Neuronal stem cell (in vitro differentiated cells): ENCODE data around the gene STT3B.

ENCODE experiments used
- DNase-seq: peaks from one replicate; pipeline ENCODE4 v3.0.0-alpha.2; 2013; ENCODE audit warnings: low spot score
- H2AFZ ChIP-seq: one replicate; pipeline ENCODE4 v1.6.1; 2013; ENCODE audit warnings: mild to moderate bottlenecking, low read length, inconsistent platforms
- H2AK5ac ChIP-seq: 2 replicates; pipeline ENCODE4 v1.6.1; 2013; ENCODE audit warnings: low read depth, mild to moderate bottlenecking, inconsistent platforms, low read length, moderate library complexity, mixed read lengths
- H2BK120ac ChIP-seq: 2 replicates; pipeline ENCODE4 v1.6.1; 2013; ENCODE audit warnings: low read depth, mild to moderate bottlenecking, inconsistent platforms, low read length, moderate library complexity, mixed read lengths
- H2BK12ac ChIP-seq: one replicate; pipeline ENCODE4 v1.6.1; 2013; ENCODE audit warnings: low read length, inconsistent platforms
- H2BK15ac ChIP-seq: 2 replicates; pipeline ENCODE4 v1.6.1; 2013; ENCODE audit warnings: mild to moderate bottlenecking, low read length, inconsistent platforms, mixed read lengths
- H2BK5ac ChIP-seq: one replicate; pipeline ENCODE4 v1.6.1; 2013; ENCODE audit warnings: inconsistent platforms, mild to moderate bottlenecking, low read length, moderate library complexity
- H3K14ac ChIP-seq: one replicate; pipeline ENCODE4 v1.6.1; 2013; ENCODE audit warnings: low read length, inconsistent platforms
- H3K18ac ChIP-seq: 2 replicates; pipeline ENCODE4 v1.6.1; 2013; ENCODE audit warnings: low read length, inconsistent platforms
- H3K23ac ChIP-seq: 2 replicates; pipeline ENCODE4 v1.6.1; 2013; ENCODE audit warnings: low read depth, mild to moderate bottlenecking, mixed read lengths, low read length, inconsistent platforms; ENCODE audit not compliant: poor library complexity
- H3K27ac ChIP-seq: replicated peaks from 3 replicates; pipeline ENCODE4 v1.5.1; 2013; ENCODE audit warnings: low read length, inconsistent platforms
- H3K27me3 ChIP-seq, 3 experiments: 2 replicates each; pipeline ENCODE4 v1.6.1; 2013; ENCODE audit warnings: low read length in 3 of 3, mild to moderate bottlenecking in 2 of 3, inconsistent platforms in 1 of 3, low read depth in 1 of 3, mixed read lengths in 1 of 3, moderate library complexity in 1 of 3; ENCODE audit not compliant: control insufficient read depth in 3 of 3, insufficient read depth in 3 of 3
- H3K36me3 ChIP-seq, 2 donors: replicated peaks in 1 of 2; 2 replicates each; pipeline ENCODE4 v1.6.1; 2013; ENCODE audit warnings: low read length in 2 of 2; ENCODE audit not compliant: control insufficient read depth in 2 of 2, insufficient read depth in 2 of 2
- H3K4ac ChIP-seq: 2 replicates; pipeline ENCODE4 v1.6.1; 2013; ENCODE audit warnings: inconsistent platforms, mild to moderate bottlenecking, low read length, moderate library complexity
- H3K4me1 ChIP-seq, 2 donors: 1 replicate in 1 of 2; 2 replicates in 1 of 2; pipeline ENCODE4 v1.6.1; 2013; ENCODE audit warnings: low read length in 2 of 2, low read depth in 1 of 2; ENCODE audit not compliant: control insufficient read depth in 2 of 2, insufficient read depth in 1 of 2
- H3K4me2 ChIP-seq: one replicate; pipeline ENCODE4 v1.6.1; 2013; ENCODE audit warnings: mild to moderate bottlenecking, low read length, inconsistent platforms; ENCODE audit not compliant: insufficient read depth, poor library complexity, severe bottlenecking
- H3K4me3 ChIP-seq, 2 donors: 2 replicates each; pipeline ENCODE4 v1.5.1; 2013; ENCODE audit warnings: low read length in 2 of 2, mild to moderate bottlenecking in 2 of 2, inconsistent platforms in 1 of 2, moderate library complexity in 1 of 2
- H3K79me1 ChIP-seq: one replicate; pipeline ENCODE4 v1.6.1; 2013; ENCODE audit warnings: low read depth, mild to moderate bottlenecking, inconsistent platforms, low read length, moderate library complexity
- H3K9ac ChIP-seq: one replicate; pipeline ENCODE4 v1.6.1; 2013; ENCODE audit warnings: mild to moderate bottlenecking, low read depth, low read length, inconsistent platforms; ENCODE audit not compliant: poor library complexity
- H3K9me3 ChIP-seq, 2 donors: replicated peaks in 1 of 2; 2 replicates each; pipeline versions ENCODE3 to v1.6.1; 2013; ENCODE audit warnings: low read length in 2 of 2, mild to moderate bottlenecking in 2 of 2, inconsistent platforms in 1 of 2, low read depth in 1 of 2, mixed read lengths in 1 of 2, moderate library complexity in 1 of 2; ENCODE audit not compliant: control insufficient read depth in 2 of 2, insufficient read depth in 1 of 2
- H4K8ac ChIP-seq: one replicate; pipeline ENCODE4 v1.6.1; 2013; ENCODE audit warnings: low read depth, mild to moderate bottlenecking, inconsistent platforms, low read length, moderate library complexity
- H4K91ac ChIP-seq: one replicate; pipeline ENCODE4 v1.6.1; 2013; ENCODE audit warnings: low read length, low read depth, mild to moderate bottlenecking, inconsistent platforms; ENCODE audit not compliant: poor library complexity
- WGBS, 2 donors: extraction: QIAGEN DNeasy Blood & Tissue Kit; methylation state at CpG; one replicate each; pipeline ENCODE4 v1.1.7; 2013; ENCODE audit warnings: missing lambda C conversion rate in 2 of 2, mixed read lengths in 1 of 2; ENCODE audit not compliant: insufficient read length in 2 of 2, insufficient replicate concordance in 1 of 2; ENCODE audit errors: extremely low coverage in 2 of 2; 5-methylcytosine and 5-hydroxymethylcytosine counted together

The STT3B gene

GRCh38 chr3:31536497-31536896, 3.8 kb downstream of the STT3B start:
- H2AK5ac ChIP-seq, result no peak overlapping the region
- no peak overlapping the region for H2BK12ac ChIP-seq
- WGBS, 2 donors, result no CpG with 5 or more reads among the region's 2 CpGs
- H3K23ac ChIP-seq, result no peak overlapping the region
- no peak overlapping the region for H3K9ac ChIP-seq
- H4K8ac ChIP-seq, result no peak overlapping the region
- H3K27ac ChIP-seq, result no peak overlapping the region
- peaks cover 0 to 4% of the 10 kb centered on the region in 2 donors for H3K4me1 ChIP-seq
- no peak overlapping the region for H3K4me2 ChIP-seq
- no peaks in the 10 kb centered on the region for H3K27me3 ChIP-seq
- H3K18ac ChIP-seq, result no peak overlapping the region
- peaks cover 4% of the 10 kb centered on the region for H3K79me1 ChIP-seq
- peaks cover 0 to 13% of the 10 kb centered on the region in 2 donors for H3K36me3 ChIP-seq
- H2BK15ac ChIP-seq, result no peak overlapping the region
- H2BK5ac ChIP-seq, result no peak overlapping the region
- H3K9me3 ChIP-seq, result peaks cover 0 to 22% of the 10 kb centered on the region in 2 donors
- H3K14ac ChIP-seq, result no peak overlapping the region
- no peak overlapping the region for H2BK120ac ChIP-seq
- H3K4me3 ChIP-seq, result no peak overlapping the region
- no peak for DNase-seq
- H3K4ac ChIP-seq, result no peak overlapping the region
- H2AFZ ChIP-seq, result no peak overlapping the region
- no peak overlapping the region for H4K91ac ChIP-seq

GRCh38 chr3:31538801-31539200, 6.1 kb downstream of the STT3B start:
- H2BK120ac ChIP-seq, result no peak overlapping the region
- no peak overlapping the region for H3K4me2 ChIP-seq
- no peaks in the 10 kb centered on the region for H3K79me1 ChIP-seq
- H2AK5ac ChIP-seq, result no peak overlapping the region
- no peak overlapping the region for H3K27ac ChIP-seq
- no peak overlapping the region for H3K9ac ChIP-seq
- peaks cover 0 to 15% of the 10 kb centered on the region in 2 donors for H3K36me3 ChIP-seq
- H3K9me3 ChIP-seq, result peaks cover 0 to 30% of the 10 kb centered on the region in 2 donors
- no peak overlapping the region for H4K91ac ChIP-seq
- H2AFZ ChIP-seq, result no peak overlapping the region
- no peak overlapping the region for H3K18ac ChIP-seq
- no peak overlapping the region for H3K4me3 ChIP-seq
- WGBS, 2 donors, result 100% methylated on average over 1 to 2 of the region's 2 CpGs
- no peak overlapping the region for H3K4ac ChIP-seq
- H2BK12ac ChIP-seq, result no peak overlapping the region
- no peak overlapping the region for H4K8ac ChIP-seq
- H2BK5ac ChIP-seq, result no peak overlapping the region
- no peaks in the 10 kb centered on the region for H3K27me3 ChIP-seq
- DNase-seq, result no peak
- no peak overlapping the region for H2BK15ac ChIP-seq
- H3K23ac ChIP-seq, result no peak overlapping the region
- H3K14ac ChIP-seq, result no peak overlapping the region
- peaks cover 0 to 4% of the 10 kb centered on the region in 2 donors for H3K4me1 ChIP-seq

DNA sequence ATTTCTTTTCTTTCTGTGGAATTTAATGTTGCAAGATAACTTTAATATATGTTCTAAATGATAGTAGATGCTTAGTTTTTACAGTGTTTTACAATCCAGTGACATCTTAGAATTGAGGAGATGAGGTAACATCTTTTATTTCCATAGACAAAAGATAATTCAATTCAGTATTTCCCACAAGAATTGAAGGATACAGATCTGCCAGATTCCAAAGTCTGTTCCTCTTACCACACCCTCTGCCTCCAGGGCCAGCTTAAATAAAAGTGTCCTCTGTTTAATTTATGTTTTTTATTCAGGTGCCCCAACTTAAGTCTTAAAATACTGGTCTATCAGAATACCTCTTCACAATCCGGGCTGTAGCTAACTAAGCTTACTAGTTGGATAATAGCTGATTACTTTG, 6.5 kb downstream of the STT3B start:
- Histone ChIP-seq H3K4me1 (peaks cover 0 to 4% of the 10 kb centered on the region in 2 donors), H3K14ac (no peak overlapping the region), H3K27ac (no peak overlapping the region), H2AFZ (no peak overlapping the region), H3K79me1 (no peaks in the 10 kb centered on the region), H2BK5ac (no peak overlapping the region), H3K9me3 (peaks cover 0 to 30% of the 10 kb centered on the region in 2 donors), H4K91ac (no peak overlapping the region), H3K9ac (no peak overlapping the region), H3K18ac (no peak overlapping the region), H2AK5ac (no peak overlapping the region), H3K4me2 (no peak overlapping the region), H3K4me3 (no peak overlapping the region), H3K36me3 (peaks cover 0 to 15% of the 10 kb centered on the region in 2 donors), H2BK120ac (no peak overlapping the region), H3K23ac (no peak overlapping the region), H4K8ac (no peak overlapping the region), H2BK15ac (no peak overlapping the region), H3K4ac (no peak overlapping the region), H3K27me3 (no peaks in the 10 kb centered on the region), H2BK12ac (no peak overlapping the region)
- no CpG with 5 or more reads among the region's 1 CpG for WGBS, 2 donors
- no peak for DNase-seq

- Histone ChIP-seq H3K14ac (no peak overlapping the region), H3K27ac (no peak overlapping the region), H3K4ac (no peak overlapping the region), H2AK5ac (no peak overlapping the region), H3K4me3 (no peak overlapping the region), H2AFZ (no peak overlapping the region), H4K8ac (no peak overlapping the region), H3K9ac (no peak overlapping the region), H2BK5ac (no peak overlapping the region), H2BK12ac (no peak overlapping the region), H3K4me2 (no peak overlapping the region), H2BK120ac (no peak overlapping the region), H3K36me3 (peaks cover 0 to 15% of the 10 kb centered on the region in 2 donors), H4K91ac (no peak overlapping the region), H2BK15ac (no peak overlapping the region), H3K27me3 (no peaks in the 10 kb centered on the region), H3K18ac (no peak overlapping the region), H3K4me1 (peaks cover 0 to under 1% of the 10 kb centered on the region in 2 donors), H3K23ac (no peak overlapping the region), H3K79me1 (no peaks in the 10 kb centered on the region), H3K9me3 (peaks cover 0 to 25% of the 10 kb centered on the region in 2 donors)
- WGBS, 2 donors, result no CpG with 5 or more reads among the region's 2 CpGs
- no peak for DNase-seq
These were observed 8.4 kb downstream of the STT3B start for GRCh38 chr3:31541089-31541488.
